ENCODE data around the gene CAPN5.

Gene CAPN5

DNA sequence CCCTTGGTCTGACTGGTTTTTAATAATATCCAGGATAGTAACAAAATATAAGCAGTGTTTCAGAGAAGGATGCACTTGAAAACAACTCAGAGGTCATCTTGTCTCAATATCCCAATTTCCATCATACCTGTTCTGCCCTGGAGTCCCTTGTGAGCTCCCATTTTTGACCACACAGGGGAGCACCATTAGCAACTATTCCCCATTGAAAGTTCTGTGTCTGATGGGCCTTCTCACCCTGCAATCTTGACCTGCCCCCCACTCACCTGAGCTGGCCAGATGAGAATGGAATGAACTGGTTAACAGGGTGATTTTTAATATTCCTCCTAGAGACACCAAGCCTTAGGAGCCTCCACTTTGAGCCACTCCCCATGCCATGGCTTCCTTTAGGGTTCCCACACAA lies 3.8 kb upstream of the CAPN5 start:
- H3K4me3 ChIP-seq (ENCODE audit: severe bottlenecking) = no peak overlapping the region
- ATAC-seq (ENCODE audit: low read depth) (no peak), DNase-seq (ENCODE audit: low spot score) (no peak)
- no peak overlapping the region for H3K27ac ChIP-seq (ENCODE audit: poor library complexity, severe bottlenecking)
- H3K9me3 ChIP-seq (ENCODE audit: severe bottlenecking) = no peaks in the 10 kb centered on the region
- H3K27me3 ChIP-seq (ENCODE audit: insufficient read depth, poor library complexity, severe bottlenecking) = no peaks in the 10 kb centered on the region
- no peaks in the 10 kb centered on the region for H3K36me3 ChIP-seq (ENCODE audit: low read depth)
- no peaks in the 10 kb centered on the region for H3K4me1 ChIP-seq (ENCODE audit: insufficient read depth, poor library complexity, severe bottlenecking)
- TF ChIP-seq CTCF (IDR thresholded peaks at IDR 0.05; ENCODE audit: poor library complexity, severe bottlenecking) = peak; percentile 13

DNA sequence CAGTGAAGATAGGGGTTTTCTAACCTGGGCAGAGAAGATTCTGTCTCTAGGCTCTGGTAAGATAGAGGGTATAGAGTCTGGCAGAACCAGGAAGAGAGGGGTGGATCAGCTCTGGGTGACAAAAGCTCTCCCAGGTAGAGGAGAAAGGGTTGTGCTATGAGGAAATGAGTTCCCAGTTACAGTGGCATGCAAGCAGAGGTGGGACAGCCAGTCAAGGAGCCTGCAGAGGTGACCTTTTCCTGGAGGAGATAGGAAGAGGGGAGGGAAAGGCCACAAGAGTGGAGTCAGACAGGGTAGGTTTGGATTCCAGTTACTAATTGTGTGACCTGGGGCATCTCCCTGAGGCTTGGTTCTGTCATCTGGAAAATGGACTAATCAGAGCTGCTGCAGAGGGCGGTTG lies 3.4 kb upstream of the CAPN5 start:
- H3K4me3 ChIP-seq (ENCODE audit: severe bottlenecking) = no peak overlapping the region
- no peak for DNase-seq (ENCODE audit: low spot score)
- H3K9me3 ChIP-seq (ENCODE audit: severe bottlenecking) = no peaks in the 10 kb centered on the region
- TF ChIP-seq CTCF (IDR thresholded peaks at IDR 0.05; ENCODE audit: poor library complexity, severe bottlenecking) = no peak
- H3K4me1 ChIP-seq (ENCODE audit: insufficient read depth, poor library complexity, severe bottlenecking) = no peaks in the 10 kb centered on the region
- no peaks in the 10 kb centered on the region for H3K36me3 ChIP-seq (ENCODE audit: low read depth)
- no peak overlapping the region for H3K27ac ChIP-seq (ENCODE audit: poor library complexity, severe bottlenecking)
- no peaks in the 10 kb centered on the region for H3K27me3 ChIP-seq (ENCODE audit: insufficient read depth, poor library complexity, severe bottlenecking)
- no peak for ATAC-seq (ENCODE audit: low read depth)

- Histone ChIP-seq H3K27me3 (ENCODE audit: insufficient read depth, poor library complexity, severe bottlenecking) (no peaks in the 10 kb centered on the region), H3K4me1 (ENCODE audit: insufficient read depth, poor library complexity, severe bottlenecking) (no peaks in the 10 kb centered on the region), H3K27ac (ENCODE audit: poor library complexity, severe bottlenecking) (no peak overlapping the region), H3K36me3 (ENCODE audit: low read depth) (no peaks in the 10 kb centered on the region), H3K4me3 (ENCODE audit: severe bottlenecking) (no peak overlapping the region), H3K9me3 (ENCODE audit: severe bottlenecking) (no peaks in the 10 kb centered on the region)
- TF ChIP-seq CTCF (IDR thresholded peaks at IDR 0.05; ENCODE audit: poor library complexity, severe bottlenecking) = no peak
- DNase-seq (ENCODE audit: low spot score) (no peak), ATAC-seq (ENCODE audit: low read depth) (no peak)
Observed at GRCh38 chr11:77063861-77064260, 2.9 kb upstream of the CAPN5 start.

DNA sequence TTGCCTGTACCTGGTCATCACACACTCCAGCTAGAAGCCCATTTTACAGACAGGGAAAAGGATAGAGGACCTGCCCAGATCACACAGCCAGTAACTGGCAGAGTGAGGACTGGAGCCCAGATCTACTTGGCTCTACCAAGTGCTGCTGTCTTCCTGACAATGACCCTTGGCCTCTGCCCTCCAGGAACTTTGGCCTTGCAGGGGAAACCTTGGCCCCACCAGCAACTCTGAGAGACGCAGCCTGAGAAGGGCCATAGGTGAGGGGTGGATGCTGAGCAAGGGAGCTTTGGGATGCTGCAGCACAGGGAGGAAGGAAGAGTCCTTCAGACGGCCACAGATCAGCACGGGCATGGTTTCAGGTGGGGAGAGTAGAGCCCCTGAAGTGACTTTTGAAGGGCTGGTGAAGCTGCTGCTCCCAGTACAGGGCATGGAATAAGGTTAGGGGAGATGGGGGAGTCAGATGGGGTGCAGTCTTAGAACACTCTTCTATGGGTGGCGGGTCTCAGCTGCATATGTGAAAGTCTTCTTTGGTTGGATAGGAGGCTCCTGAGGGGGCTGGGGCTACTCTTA lies 2.0 kb upstream of the CAPN5 start:
- no peak for DNase-seq (ENCODE audit: low spot score)
- no peak for ATAC-seq (ENCODE audit: low read depth)
- Histone ChIP-seq H3K27ac (ENCODE audit: poor library complexity, severe bottlenecking) (no peak overlapping the region), H3K4me1 (ENCODE audit: insufficient read depth, poor library complexity, severe bottlenecking) (no peaks in the 10 kb centered on the region), H3K27me3 (ENCODE audit: insufficient read depth, poor library complexity, severe bottlenecking) (no peaks in the 10 kb centered on the region), H3K4me3 (ENCODE audit: severe bottlenecking) (no peak overlapping the region), H3K9me3 (ENCODE audit: severe bottlenecking) (no peaks in the 10 kb centered on the region), H3K36me3 (ENCODE audit: low read depth) (no peaks in the 10 kb centered on the region)
- TF ChIP-seq CTCF (IDR thresholded peaks at IDR 0.05; ENCODE audit: poor library complexity, severe bottlenecking) = no peak

DNA sequence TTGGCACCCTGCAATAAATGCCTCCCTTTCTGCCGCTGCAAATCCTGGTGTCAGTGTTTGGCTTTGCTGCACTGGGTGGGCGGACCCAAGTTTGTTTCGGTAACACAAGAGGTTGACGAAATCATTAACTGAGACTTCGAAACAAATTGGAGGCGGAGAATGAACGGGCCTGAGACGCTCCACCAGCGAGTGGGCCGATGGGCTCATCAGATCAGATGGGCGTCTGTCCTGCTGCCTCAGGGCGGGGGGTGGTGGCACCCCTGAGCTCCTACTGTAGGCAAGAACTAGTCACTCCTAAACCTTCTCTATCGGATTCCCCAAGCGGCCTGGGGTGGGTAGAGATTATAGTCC lies 918 bp upstream of the CAPN5 start:
- Histone ChIP-seq H3K36me3 (ENCODE audit: low read depth) (no peaks in the 10 kb centered on the region), H3K4me3 (ENCODE audit: severe bottlenecking) (peak overlapping the region; percentile 56), H3K9me3 (ENCODE audit: severe bottlenecking) (no peaks in the 10 kb centered on the region), H3K27ac (ENCODE audit: poor library complexity, severe bottlenecking) (no peak overlapping the region), H3K4me1 (ENCODE audit: insufficient read depth, poor library complexity, severe bottlenecking) (no peaks in the 10 kb centered on the region), H3K27me3 (ENCODE audit: insufficient read depth, poor library complexity, severe bottlenecking) (no peaks in the 10 kb centered on the region)
- TF ChIP-seq CTCF (IDR thresholded peaks at IDR 0.05; ENCODE audit: poor library complexity, severe bottlenecking) = no peak
- DNase-seq (ENCODE audit: low spot score) = no peak
- ATAC-seq (ENCODE audit: low read depth) = no peak
